HG02943 (cell line): ENCODE data around the gene ANKUB1.
"Not testable (repeated sequence)": the region's sequence is repeated elsewhere in the genome, so short reads cannot be mapped to it uniquely, and the experiment has no call there.

Experiments used
- ATAC-seq: cut with Tn5 transposase; IDR thresholded peaks from one replicate; pipeline ENCODE4 v1.9.1; 2021; ENCODE audit warnings: mild to moderate bottlenecking, low read depth, moderate library complexity; ENCODE audit not compliant: unreplicated experiment

The ANKUB1 gene, protein sequence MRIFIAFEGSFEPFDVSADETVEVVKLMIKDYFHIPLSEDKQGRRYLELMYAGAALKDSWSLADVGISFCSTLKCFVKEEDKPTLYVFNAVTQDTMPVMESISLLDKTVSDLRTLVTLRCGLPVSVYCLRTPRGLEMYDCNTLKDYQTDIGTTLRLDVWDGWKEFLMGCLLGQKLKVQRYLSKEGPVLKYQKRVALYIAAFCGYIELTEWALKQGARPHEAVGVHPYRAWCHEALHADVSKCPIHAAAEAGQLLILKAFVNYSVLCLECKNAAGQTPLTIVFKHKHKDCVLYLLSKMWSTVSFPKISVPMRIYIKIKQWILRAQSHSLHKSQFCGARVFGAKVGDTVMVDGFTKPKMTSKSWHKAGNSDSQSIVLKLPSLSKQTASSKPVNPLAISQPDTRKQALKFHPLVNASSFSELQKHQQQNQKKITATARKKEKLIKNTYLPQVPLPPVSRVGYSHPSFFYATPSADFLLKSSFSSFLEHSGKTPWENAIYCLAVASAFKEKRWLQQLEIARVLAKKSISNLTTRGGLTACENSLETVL

GRCh38 chr3:149792452-149793270 lies at the start of gene ANKUB1:
ANKUB1 (minus strand) TSS chr3:149792554; CDS start chr3:149792366, 188 bp downstream.
- ATAC-seq, result no peak

DNA sequence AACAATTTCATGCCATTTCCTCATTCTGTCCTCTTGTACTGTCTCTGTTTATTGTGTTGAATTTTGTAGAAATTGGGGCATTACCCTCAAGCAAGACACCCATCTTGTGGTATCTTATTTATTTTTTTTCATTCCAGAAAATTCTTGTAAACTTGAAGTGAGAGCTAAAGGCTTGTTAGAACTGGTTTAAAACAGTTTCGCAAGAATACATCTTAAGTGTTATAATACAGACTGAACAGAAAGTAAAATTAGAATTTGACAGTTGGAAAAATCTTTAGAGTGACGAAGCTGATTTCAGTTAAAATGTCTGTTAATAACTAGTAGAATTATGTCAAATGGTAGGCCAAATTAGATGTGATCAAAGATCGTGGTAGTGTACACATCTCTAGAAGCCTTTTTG lies 47.5 kb upstream of the ANKUB1 start:
- no peak for ATAC-seq

DNA sequence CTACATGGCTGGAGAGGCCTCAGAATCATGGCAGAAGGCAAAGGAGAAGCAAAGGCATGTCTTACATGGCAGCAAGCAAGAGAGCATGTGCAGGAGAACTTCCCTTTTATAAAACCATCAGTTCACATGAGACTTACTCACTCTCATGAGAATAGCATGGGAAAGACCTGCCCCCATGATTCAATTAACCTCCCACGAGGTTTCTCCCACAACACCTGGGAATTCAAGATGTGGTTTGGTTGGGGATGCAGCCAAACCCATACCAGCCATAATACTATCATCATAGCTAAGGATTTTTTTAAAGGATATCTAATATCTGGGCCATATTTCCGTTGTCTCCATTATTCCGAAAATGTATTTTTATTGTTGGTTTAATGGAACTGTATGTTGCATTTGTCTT lies 47.1 kb upstream of the ANKUB1 start:
- not testable (repeated sequence) for ATAC-seq

DNA sequence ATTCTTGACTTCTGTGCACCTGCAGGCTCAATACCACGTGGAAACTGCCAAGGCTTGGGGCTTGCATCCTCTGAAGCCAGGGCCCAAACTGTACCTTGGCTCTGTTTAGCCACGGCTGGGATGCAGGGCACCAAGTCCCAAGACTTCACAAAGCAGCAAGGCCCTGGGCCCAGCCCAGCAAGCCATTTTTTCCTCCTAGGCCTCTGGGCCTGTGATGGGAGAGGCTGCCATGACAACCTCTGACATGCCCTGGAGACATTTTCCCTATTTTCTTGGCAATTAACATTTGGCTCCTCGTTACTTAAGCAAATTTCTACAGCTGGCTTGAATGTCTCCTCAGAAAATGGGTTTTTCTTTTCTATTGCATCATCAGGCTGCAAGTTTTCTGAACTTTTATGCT lies 46.1 kb upstream of the ANKUB1 start:
- ATAC-seq, result not testable (repeated sequence)

- no peak for ATAC-seq
Observed at GRCh38 chr3:149833241-149833640, 40.9 kb upstream of the ANKUB1 start.

DNA sequence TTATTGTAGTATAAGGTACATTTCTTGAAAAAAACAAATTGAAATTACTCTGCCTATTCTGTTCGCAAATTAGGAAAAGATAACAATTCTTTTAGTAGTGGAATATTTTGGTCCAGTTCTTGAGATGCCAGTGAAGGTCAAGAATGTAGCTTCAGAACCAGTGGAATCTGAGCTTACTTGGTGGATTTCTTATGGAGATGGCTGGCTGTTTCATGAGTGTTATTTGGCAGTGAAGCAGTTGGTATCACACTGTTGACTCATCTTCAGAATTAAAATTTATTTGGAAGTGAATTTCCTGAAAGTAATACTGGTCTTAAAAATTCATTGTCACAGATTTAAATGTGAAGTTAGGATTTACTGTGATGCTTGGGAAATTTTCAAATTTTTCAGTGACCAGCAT lies 39.7 kb upstream of the ANKUB1 start:
- no peak for ATAC-seq

DNA sequence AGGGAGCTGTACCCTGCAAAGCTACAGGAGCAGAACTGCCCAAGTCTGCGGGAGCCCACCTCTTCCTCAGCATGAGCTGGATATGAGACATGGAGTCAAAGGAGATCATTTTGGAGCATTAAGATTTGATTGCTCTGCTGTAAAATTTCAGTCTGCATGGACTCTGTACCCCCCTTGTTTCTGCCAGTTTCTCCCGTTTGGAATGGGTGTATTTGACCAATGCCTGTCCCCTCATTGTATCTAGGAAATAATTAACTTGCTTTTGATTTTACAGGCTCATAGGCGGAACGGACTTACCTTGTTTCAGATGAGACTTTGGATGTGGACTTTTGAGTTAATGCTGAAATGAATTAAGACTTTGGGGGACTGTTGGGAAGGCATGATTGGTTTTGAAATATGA lies 39.0 kb upstream of the ANKUB1 start:
- ATAC-seq, result no peak

DNA sequence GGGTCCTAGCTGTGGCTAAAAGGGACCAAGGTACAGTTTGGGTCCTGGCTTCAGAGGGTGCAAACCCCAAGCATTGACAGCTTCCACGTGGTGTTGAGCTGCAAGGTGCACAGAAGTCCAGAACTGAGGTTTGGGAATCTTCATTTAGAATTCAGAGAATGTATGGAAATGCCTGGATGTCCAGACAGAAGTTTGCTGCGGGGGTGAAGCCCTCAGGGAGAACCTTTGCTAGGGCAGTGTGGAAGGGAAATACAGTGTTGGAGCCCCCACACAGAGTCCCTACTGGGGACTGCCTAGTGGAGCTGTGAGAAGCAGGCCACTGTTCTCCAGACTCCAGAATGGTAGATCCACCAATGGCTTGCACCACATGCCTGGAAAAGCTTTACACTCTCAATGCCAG lies 38.5 kb upstream of the ANKUB1 start:
- ATAC-seq, result no peak

GRCh38 chr3:149829631-149830030 lies 37.3 kb upstream of the ANKUB1 start:
- not testable (repeated sequence) for ATAC-seq

DNA sequence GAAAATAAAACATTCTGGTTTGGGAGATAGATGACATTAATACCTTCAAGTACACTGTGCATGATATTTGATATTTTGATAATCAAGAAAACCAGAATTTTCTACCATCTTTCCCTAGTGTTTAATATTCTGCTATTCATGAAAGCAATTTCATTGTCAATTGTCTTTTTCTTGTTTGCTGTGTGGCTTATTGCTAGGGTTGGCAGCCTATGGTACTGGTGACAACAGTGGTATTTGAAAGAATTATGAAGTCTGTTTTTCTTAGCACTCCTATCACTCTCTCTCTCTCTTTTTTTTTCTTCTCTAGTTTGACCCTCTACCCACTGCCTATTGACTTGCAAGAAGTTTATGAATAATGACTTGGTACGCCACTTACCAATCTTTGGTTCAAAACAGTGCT lies 36.0 kb upstream of the ANKUB1 start:
- ATAC-seq, result no peak

GRCh38 chr3:149826636-149827035 lies 34.3 kb upstream of the ANKUB1 start:
- no peak for ATAC-seq

GRCh38 chr3:149820183-149820582 lies 27.8 kb upstream of the ANKUB1 start:
- no peak for ATAC-seq

DNA sequence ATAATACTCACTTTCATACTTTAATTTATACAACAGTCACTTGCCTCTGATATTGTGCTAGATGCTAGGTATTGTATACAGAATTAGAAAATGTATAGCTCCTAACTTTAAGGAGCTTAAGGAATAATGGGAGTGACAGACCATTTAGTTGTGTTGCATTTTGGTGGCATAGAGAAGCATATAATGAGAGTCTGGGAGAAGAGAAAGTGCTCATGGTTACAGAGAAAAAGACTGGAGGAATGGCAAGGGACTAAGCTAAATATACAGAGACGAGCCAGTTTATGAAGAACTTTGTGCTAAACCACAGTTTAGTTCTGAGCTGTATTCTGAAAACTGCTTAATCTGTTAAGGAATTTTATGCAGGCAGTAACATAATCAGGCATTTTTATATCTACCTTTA lies 27.1 kb upstream of the ANKUB1 start:
- no peak for ATAC-seq

GRCh38 chr3:149816986-149817385 lies 24.6 kb upstream of the ANKUB1 start:
- ATAC-seq, result no peak

DNA sequence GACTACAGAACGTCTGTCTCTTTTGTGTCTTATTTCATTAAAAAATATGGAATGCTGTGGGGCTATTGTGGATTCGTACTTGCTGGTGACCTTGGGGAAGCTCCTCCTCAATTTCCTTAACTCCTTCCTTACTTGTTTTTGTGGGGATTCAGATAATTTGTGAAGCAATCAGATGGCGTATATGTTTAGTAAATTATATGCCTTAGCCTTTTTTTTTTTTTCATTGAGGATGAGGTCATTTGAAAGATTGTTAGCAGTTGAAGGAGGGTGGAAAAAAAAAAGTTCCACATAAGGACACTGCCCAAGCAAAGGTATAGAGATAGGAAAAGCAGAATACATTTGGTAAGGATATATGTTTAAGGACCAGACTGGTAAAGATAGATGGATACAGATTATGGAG lies 24.0 kb upstream of the ANKUB1 start:
- no peak for ATAC-seq

- ATAC-seq, result no peak
Observed at GRCh38 chr3:149815728-149816127, 23.4 kb upstream of the ANKUB1 start.

DNA sequence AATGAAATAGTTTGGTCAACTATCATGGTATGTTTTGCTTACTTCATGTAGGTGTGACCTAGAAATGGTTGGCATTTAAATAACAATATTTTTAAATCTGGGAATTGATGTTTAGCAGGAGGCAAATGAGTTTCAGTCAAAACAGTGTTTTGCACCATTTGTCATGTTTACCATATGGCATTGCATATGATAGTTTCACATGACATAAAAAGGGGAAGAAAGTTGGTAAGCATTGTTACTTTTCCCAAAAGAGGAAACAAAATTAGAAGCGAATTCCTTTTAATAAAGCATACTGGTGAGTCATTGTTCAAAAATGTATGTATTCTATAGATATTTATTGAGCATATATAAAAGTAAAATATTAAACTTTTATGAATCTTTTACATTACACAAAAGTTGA lies 23.0 kb upstream of the ANKUB1 start:
- no peak for ATAC-seq

DNA sequence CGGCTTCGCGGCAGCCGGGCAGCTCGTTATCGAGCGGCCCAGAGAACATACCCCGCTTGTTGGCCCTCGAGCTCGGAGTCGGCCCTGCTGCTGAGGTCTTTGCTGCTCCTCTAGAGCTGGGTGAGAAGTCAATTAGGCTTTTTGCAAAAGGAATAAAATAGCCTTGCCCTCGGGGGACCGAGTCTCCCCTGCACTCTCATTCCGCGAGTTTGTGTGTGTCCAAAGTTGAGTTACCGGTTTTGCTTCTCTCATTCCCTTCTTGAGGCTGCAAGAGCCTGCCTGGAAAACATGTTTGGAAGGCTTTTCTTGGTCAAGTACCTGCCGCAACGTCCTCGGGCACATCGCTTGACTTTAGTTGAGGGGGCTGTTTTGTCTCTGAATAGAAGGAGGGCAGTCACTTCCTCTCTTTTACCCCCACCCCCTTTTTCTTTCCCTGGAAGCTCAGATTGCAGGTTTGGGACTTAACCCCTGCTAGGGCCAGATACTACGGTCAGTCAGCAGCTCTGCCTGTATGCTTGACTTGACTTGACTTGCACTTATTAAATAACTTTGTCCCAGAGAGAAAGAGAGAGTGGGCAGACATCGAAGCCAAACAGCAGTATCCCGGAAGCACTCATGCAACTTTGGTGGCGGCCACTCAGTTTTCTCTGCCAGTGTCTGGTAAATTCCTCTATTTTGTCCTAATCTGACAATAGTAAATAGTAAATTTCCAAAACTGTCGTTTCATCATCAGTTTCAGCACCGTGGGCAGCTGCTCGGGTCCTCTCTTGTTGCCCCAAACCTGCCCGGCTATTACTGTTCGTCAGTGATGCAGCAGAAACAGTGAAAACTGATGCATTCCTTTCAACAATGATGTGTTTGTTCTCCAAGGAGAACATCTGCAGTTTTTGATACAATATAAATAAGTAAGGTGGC lies 21.3 kb upstream of the ANKUB1 start:
- ATAC-seq, result peak; percentile 16

DNA sequence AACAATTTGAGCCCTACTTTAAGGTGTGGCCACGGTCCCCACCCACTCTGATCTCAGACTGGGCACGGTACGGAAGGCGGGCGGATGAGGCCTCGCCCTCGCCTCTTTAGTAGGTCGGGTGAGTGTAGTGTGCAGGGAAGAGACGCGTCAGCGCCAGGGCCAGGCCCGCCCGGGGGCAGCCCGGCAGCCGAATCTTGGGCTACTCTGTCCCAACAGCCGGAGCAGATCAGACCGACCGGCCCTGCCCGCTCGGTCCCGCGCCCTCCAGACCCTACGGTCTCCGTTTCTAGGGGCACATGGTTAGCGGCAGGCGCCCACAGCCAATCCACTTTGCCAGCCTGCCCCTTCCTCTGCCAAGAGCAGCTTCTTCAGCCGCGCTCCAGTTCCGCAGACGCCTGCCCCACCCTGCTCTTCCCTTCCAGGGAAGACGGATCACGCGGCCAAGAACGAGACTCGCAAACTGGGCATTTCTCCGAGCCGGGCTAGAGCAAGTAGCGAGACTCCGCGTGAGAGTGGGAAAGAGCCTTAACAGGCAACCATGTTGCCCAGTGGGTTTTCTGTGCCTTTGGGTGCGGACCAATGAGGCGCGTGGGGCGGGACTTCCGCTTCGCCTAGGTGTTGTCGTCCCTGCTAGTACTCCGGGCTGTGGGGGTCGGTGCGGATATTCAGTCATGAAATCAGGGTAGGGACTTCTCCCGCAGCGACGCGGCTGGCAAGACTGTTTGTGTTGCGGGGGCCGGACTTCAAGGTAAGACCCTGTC lies 20.4 kb upstream of the ANKUB1 start, which contains the start of gene RNF13:
RNF13 (plus strand) TSS at position 610 of the 761 bp plus-strand sequence. CDS start 32,812 bp downstream, outside the sequence.
- ATAC-seq, result peak; percentile 92
